Midbrain (tissue), 1 donor: Measurements from ENCODE around the gene CUBN.
A peak's percentile ranks its signal among the peaks of the same experiment; 100 is the strongest.
"Not testable (repeated sequence)": the region's sequence is repeated elsewhere in the genome, so short reads cannot be mapped to it uniquely, and the experiment has no call there.

Source experiments
- DNase-seq: peaks from one replicate; lab custom pipeline; 2025; lab: John Stamatoyannopoulos, UW

Gene CUBN

DNA sequence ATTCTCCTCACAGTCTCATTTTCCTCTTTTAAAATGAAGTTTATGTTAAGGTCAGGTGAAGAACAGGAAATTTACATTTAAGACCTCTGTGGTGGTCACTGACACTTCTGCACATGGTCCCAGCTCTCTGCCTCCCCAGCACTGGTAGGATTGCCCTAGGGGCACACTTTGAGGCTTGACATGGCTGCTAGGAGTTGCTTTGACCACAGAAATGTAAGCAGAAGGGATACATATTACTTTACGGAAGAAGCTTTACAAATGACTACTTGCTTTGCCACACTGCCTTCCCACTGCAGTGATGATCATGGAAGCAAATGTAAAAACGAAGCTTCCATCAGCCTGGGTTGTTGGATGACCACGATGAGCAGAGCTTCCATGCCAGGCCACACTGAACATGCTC, 259.3 kb downstream of the CUBN start:
- no peak for DNase-seq

DNA sequence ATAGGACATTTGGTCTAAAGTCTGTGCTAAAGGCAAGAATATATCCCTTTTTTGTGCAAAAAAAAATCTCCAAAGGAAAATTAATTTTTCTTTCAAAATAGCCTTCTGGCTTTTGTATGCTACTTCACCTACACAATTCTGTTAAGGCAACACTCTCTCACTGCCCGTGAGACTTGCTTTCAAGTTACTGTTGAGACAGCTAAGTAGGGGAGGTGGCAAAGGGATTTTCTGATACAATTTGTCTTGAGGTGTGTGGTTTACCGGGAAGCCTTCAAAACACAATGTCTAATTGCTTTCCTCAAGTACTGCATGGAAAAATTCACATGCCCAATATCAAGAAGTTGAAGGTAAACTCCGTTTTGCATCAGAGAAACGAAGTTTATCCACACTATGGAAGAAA, 261.6 kb downstream of the CUBN start:
- no peak for DNase-seq

DNA sequence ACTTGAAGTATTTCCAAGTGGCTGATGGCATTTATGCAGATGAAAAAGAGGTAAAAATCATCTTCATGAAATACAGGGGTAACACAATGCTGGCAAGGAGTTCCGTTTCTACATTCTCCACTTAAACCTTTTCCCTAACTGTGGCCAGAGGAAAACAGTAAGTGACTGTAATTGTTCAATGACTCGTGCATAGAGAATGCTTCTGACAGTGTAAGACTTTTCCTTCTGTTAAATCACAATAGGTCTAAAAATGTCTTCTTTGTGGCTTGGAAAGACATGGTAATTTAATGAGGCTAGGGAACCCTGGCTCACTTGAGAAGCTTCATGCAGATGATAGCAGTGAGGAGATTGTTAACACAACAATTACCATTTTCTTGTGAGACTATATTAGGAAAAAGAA, 262.1 kb downstream of the CUBN start:
- no peak for DNase-seq

DNA sequence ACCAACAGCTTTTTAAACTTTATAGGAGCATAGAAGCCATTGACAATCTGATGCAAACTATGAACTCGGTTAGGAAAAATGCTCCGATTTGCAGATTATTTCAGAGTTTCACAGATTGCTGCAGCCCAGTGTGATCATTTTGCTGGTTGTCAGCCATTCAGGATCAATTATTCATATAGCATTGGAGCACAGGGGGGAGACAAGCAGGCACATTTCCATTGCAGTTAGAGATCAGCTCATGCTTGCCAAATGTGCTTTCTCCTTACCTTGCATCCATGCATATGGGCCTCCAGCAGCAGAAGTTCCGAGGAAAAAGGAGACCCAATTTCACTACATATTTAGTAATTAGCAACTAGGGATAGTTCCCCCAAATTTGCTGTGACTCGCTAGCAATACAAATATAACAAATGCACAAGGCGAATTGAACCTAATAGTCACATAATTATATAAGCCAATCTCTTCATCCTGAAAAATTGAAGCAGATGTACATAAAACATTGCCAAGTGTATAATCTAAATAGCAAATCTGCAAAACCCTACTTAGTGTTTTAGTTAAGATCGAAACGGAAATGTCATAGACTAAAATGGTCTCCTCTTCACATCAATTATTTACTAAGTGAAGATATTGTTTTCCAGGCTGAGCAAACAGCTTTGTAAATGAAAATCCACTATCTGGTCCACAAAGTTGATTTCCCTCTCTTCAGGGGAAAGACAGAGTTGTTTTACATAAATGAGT, 262.9 kb downstream of the CUBN start:
- no peak for DNase-seq

DNA sequence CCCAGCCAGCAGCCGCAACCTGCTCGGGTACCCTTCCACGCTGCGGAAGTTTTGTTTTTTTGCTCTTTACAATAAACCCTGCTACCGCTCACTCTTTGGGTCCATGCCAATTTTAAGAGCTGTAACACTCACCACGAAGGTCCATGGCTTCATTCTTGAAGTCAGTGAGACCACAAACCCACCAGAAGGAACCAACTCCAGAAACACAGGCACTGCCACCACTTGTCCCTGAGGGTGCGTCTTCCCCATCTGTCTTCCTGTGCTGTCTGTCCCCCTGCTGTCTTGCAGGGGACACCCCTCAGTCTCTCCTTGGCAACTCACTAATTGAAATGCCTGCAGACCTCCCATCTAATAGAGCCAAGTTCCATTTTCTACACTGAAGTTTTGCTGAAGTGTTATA, 263.8 kb downstream of the CUBN start:
- DNase-seq: no peak

DNA sequence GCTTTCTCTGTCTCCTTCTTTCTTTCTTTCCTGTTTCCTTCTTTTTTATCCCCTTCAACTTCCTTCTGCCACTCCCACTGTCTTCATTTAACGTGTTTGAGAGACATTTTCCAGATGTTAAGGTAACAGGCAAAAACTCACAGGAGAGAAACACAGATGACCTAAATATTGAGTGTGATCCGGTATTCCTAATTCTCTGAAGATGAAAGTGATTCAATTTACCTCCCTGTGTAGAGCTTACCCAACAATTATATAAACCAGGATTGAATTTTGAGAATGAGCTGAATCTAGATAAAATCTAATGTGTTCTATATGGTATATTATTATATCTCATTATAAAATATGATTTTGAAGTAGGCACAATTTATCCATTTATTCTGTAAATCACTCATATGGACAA, 265.8 kb downstream of the CUBN start:
- DNase-seq: no peak

DNA sequence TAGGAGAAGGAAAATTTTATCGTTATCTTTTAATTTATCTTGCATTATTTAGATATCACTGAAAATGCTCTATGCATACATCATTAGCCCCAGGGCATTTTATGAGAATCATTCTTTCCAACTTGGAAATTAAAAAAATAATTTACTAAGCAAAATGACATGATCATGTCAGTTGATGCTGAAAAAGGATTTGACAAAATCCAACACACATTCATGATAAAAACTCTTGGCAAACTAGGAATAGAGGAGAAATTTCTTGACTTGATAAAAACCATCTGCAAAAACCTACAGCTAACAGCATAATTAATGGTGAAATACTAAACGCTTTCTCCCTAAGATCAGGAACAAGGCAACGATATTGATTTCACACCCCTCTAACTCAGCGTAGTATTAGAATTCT, 272.2 kb downstream of the CUBN start:
- DNase-seq: no peak

DNA sequence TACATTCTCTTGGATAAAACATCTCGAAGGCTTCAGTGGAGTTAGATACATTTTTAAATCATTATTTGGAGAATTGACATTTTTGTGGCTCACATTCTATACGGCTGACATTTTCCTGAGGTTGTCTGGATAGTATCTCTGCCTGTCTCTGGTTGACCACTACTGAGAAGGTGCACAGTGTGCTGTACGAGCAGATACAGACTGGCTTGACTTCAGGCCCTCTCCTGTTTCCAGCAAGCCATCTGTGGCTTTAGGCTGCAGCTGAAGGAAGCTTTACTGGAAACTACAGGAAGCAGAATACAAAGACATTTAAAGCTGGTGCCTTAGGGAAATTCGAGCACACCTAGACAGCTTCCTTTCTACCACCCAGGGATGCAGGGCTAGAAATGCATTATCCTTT, 273.0 kb downstream of the CUBN start:
- no peak for DNase-seq

DNA sequence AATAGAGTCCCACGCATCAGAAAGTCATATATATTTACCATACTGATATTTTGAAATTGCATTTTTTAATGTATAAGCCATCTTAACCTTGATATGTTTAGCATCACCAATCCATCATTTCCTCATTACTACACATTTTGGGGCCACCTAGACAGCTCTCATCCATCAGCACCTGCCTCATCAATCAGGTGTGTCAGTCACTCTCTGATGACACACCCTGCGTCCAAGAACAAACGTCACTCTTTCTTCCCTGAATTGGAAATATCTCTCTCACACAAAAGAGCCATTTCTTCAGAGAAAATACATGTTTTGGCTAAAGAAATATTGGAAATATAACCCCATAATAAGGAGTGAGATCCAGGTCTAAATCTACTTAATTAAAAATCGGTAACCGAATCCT, 273.5 kb downstream of the CUBN start:
- DNase-seq: no peak

DNA sequence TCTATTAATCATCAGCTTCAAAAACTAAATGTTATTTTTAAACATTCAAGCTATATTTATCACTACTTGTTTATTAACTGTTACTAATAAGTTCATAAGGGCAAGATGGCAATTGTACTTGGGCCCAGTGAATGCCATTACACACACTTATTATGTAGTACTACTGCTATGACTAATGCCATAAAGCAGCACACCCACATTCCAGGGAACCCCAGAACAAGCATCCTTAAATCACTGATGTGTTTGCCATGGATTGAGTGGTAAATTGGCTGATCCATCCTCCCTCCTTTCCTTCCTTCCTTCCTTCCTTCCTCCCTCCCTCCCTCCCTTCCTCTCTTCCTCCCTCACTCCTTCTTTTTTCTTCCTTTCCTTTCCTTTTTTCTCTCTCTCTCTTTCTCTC, 275.0 kb downstream of the CUBN start:
- no peak for DNase-seq

DNA sequence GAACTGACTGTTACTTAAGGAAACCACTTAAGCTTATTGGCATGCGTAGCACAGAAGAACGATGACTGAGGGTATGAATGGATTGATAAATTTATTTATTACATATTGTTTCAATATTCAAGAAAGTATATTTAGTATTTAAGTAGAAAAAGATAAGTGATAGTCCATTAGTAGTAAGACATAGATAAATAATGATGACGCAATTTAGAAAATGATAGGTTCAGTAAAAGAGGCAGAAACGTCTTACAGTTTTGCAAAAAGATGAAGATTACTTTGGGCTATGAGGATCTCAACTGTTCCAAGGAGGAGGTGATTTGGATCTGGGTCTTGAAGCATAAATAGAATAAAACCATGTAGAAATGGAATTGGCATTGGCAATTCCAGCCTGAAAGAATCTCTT, 275.8 kb downstream of the CUBN start:
- no peak for DNase-seq

DNA sequence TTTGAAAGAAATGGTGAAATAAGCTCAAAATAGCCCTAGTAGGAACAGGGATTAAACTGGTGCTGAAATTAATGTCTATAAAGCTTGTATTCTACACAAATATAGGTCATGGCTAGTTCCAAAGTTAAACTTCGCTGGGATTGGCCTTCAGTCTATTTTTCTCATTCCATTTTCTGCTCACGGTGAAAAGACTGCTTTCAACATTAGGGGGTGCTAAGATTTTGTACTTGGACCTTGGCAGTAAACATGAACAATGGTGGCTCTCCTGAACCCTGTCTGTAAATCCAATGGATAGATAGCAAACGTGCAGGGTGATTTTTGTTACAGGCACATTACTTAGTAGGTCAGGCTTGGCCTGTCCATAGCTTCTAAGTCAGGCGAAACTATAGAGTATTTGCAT, 276.4 kb downstream of the CUBN start:
- DNase-seq: no peak

DNA sequence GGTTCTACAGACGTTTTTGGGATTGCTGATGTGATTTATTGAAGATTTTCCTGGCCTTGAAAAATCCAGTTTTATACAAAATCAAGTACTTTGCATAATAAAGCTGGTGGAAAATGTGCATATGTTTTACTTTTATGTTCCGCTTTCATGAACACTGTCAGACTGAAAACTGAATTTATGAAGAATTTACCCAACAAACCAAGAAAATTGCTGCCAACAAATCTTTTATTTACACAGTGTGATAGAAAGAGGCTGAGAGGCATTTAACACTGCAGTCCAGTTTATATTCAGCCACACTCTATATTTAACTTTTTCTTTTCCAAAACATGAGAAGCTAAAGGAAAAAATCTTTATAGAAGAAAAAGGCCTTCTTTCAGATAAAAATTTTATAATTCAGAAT, 277.0 kb downstream of the CUBN start:
- DNase-seq: no peak

DNA sequence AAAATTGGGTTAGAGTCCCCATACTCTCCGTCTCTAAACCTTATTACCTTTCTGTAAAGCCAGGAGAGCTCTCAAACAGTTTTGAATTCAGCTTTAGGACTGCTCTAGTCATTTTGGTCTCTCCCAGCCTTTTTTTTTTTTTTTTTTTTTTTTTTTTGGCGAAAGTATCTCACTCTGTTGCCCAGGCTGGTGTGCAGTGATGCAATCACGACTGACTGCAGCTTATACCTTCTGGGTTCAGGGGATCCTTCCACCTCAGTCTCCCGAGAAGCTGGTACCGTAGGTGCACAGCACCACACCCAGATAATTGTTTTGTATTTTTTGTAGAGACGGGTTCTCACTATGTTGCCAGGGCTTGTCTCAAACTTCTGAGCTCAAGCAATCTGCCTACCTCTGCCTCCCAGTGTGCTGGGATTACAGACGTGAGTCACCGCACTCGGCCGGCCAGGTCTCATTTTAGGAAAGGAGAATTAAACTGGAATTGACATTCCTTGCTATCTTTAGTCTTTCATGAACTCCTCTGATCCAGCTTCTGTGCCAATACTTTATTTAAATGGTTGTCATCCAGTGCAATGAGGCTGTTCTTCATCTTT, 281.0 kb downstream of the CUBN start:
- no peak for DNase-seq

DNA sequence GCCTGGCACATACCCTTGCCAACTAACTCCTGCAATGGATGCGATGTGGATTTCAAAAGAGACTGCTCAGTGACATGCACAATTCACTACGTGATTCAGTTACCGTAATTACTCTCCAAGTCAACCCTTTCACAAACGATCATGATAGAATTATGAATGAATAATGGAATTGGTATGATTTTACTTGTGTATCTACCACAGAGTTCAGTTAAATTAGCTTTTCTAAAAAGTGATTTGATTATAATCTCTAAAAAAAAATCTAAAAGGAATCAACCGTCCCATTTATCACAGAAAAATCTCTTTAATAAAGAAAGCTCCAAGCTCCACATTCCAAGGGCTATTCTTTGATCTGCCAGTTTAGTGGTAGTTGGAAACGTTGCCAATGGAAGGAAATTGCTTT, 282.0 kb downstream of the CUBN start:
- no peak for DNase-seq

DNA sequence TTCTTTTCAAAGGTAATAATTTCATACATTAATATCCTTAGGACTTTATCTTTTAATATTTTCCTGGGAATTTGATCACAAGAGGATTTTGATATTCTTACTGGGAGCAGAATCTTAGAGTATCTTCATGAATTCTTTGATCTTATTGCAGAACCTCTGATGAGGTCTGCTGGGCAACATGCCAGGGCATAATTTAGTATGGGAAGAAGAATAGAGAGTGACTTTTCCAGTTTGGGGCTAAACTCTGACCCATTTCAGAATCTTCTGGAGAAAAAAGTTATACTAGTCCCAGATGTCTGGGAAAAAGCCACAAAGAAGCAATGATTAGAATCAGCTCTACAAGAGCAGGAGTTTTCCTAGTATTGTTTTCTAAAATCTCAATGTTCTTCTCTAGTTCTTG, 284.4 kb downstream of the CUBN start:
- DNase-seq: no peak

DNA sequence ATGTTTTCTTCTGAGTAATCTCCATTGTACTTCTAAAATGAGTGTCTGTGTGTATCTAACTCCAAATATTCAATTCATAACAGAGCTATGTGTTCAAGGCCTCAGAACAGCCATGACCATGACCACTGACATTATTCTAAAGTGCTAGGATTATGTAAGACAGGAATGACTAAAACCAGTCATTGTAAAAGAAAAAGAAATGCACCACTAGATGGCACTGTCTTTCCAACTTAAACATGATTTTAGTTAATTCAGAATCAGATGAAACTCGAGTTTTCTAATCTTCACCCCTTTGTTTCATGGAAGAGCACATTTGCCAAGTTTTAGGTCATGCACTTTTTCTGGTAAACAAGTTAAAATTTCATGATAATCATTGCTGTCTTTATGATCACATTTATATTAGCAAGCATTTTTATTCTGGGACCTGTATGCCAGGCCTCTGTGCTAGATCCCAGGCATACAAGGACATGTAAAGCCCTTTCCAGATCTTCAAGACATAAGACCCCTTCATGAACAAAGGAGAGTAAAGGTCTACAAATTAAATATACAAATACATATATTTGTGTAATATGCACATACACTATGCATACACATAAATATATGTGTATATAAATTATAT, 286.2 kb downstream of the CUBN start:
- DNase-seq: peak; percentile 86

DNA sequence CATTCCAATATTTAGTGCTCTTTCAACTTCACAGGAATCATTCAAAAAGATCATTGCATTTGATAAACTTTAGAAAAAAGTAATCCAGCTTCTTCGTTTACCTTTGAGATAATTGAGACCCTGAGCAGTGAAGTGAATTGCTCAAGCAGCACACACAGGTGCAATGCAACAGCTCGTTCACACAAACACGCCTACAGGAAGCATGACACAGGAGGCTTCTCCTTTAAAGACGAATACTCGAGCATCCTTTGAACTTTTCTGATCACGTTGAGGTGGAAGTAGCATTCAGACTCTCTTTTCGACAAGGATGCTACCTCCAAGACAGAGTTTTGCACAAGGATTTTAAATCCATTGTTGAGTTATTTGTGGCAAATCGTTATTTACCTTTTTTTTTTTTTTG, 294.4 kb downstream of the CUBN start:
- no peak for DNase-seq

DNA sequence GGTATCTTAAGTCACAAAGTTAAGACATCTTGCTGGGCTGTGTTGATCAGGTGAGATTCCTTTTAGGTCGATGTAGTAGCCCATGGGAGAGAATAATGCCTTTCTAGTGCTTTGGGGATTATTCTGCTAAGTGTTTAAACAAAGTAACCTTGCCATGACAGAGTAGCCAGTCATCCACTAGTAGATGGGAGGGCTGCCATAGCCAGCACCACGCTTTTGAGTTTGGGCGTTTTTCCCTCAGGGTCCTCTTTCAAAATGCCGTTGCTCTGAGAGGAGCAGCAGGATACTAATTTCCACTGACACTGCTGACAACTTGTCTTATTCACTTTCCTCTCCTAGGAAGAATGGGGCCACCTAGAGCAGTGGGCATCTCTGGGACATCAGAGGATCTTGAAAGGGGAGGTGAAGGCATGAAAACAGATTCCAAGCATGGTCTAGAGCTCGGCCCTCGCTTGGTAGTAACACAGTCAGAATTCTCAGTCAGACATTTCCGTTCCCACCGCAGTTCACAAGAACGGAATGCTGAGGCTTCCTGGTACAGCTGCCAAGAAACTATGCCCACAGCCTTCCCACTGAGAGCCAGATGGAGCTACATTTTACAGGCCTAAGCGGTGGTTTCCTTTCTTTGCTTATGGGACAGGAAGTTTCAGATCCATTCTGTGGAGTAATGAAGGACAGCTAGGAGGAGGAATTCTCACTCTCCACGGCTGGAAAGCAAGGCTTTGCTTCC, 297.1 kb downstream of the CUBN start:
- no peak for DNase-seq

DNA sequence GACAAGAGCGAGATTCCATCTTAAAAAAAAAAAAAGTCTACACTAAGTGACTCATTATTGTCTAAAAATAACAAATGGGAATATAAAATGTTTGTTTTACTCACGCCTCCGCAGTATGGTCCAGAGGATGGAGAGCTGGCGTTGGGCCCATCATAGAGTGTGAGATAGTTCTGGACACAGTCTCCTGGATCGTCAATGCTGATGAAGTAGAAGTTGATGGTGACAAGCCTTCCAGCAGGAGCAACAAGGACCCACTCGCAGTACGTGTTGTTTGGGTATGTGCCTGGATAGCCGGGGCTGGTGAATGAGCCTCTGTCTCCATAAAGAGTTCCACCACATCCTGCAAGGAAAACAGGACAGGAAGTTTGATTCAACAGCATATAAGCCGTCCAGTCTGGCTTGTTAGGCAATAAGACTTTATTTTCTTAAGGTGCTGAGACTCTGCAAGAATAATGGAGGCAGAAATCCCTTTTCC, 300.9 kb downstream of the CUBN start:
- no peak for DNase-seq

DNA sequence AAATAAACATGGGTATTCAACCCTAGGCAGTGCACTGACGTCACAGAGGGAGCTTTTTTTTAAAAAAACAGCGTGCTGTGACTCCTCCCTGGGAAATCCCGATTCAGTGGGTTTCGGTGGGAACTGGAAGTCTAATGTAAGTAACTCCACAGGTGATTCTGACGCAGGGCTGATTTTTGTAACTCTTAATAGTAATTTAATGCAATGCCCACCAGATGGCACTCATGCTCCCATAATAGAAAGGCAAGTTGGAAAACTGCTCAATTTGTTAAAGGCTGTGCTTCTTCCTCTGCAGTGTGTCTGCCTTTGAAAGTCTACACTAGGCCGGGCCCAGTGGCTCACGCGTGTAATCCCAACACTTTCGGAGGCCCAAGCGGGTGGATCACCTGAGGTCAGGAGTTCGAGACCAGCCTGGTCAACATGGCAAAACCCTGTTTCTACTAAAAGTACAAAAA, 301.5 kb downstream of the CUBN start:
- peak; percentile 76 for DNase-seq

DNA sequence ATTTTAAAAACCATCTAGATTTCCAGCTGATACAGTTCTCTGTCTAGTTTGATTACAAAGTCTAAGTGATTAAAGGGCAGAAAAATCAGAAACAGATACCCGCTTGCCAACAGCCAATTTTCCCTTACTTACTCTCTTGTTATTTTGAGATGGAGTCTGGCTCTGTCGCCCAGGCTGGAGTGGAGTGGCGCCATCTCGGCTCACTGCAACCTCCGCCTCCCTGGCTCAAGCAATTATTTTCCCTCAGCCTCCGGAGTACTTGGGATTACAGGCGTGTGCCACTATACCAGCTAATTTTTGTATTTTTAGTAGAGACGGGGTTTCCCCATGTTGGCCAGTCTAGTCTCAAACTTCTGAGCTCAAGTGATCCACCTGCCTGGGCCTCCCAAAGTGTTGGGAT, 302.1 kb downstream of the CUBN start:
- DNase-seq: not testable (repeated sequence)
